Activated CD8-positive, alpha-beta memory T cell treated with anti-CD3 and anti-CD28 coated beads, Interleukin-2, amount 10 ng/mL, durations not matched to agents 7 days and 5 days (primary cell): Measurements from ENCODE around the gene TAGLN. TPM values are rescaled to one million over a fixed set of nuclear protein-coding genes. Genes with fewer than 3 reads are reported as not detected.
"Not testable (repeated sequence)": the region's sequence is repeated elsewhere in the genome, so short reads cannot be mapped to it uniquely, and the experiment has no call there.

Source experiments
- ATAC-seq: fragments of 150-1000 bp; cut with Tn5 transposase; one replicate; pipeline ENCODE4 v1.10.0; 2021; ENCODE audit warnings: moderate library complexity
- CTCF ChIA-PET: fragments of 350-600 bp; sonication (Branson Sonifier 250); formaldehyde crosslinking; loops from one replicate; lab custom pipeline; 2021; ENCODE audit warnings: antibody characterized with exemption; lab: Charles Lee
- DNase-seq: peaks from one replicate; pipeline ENCODE4 v3.0.0-alpha.2; 2020
- H3K27ac Mint-ChIP-seq: one replicate; pipeline ENCODE4 v1.8.0; 2021; ENCODE audit warnings: mild to moderate bottlenecking, mixed read lengths
- H3K27me3 Mint-ChIP-seq: one replicate; pipeline ENCODE4 v1.8.0; 2021; ENCODE audit warnings: mixed read lengths
- H3K36me3 Mint-ChIP-seq: one replicate; pipeline ENCODE4 v1.8.0; 2021; ENCODE audit warnings: mild to moderate bottlenecking, mixed read lengths
- H3K4me1 Mint-ChIP-seq: one replicate; pipeline ENCODE4 v1.8.0; 2021; ENCODE audit warnings: mixed read lengths
- H3K4me3 Mint-ChIP-seq: one replicate; pipeline ENCODE4 v1.8.0; 2021; ENCODE audit warnings: mild to moderate bottlenecking, moderate library complexity, mixed read lengths
- H3K9me3 Mint-ChIP-seq: one replicate; pipeline ENCODE4 v1.8.0; 2022; ENCODE audit warnings: low read depth, mixed read lengths
- total RNA-seq, 2 experiments: library from RNA; stranded (reverse); gene quantifications; one replicate each; pipeline ENCODE4 v1.2.3, GENCODE V29; 2021

The TAGLN gene
- total RNA-seq, 2 experiments from 2014 or later = 2.3 to 2.7 TPM

GRCh38 chr11:117183178-117183577 lies 16.0 kb upstream of the TAGLN start:
- ATAC-seq, H3K9me3 Mint-ChIP-seq, H3K27ac Mint-ChIP-seq: not testable (repeated sequence)

GRCh38 chr11:117183724-117184349 lies 15.3 kb upstream of the TAGLN start:
- CTCF ChIA-PET = interaction anchor here (0.8 kb wide), 1 partner anchor 39 kb away, joined by 3 read pairs; no protein-coding TSS in a partner anchor
- H3K4me1 Mint-ChIP-seq = peaks cover 21% of the 10 kb centered on the region
- no peaks in the 10 kb centered on the region for H3K36me3 Mint-ChIP-seq
- no peaks in the 10 kb centered on the region for H3K27me3 Mint-ChIP-seq
- no peaks in the 10 kb centered on the region for H3K9me3 Mint-ChIP-seq
- H3K27ac Mint-ChIP-seq = no peak overlapping the region
- peak; percentile 36 for DNase-seq
- no peak overlapping the region for H3K4me3 Mint-ChIP-seq
- no peak for ATAC-seq

More at GRCh38 chr11:117183178-117183577, 16.0 kb upstream of the TAGLN start:
- H3K4me1 Mint-ChIP-seq = peaks cover 24% of the 10 kb centered on the region
- H3K4me3 Mint-ChIP-seq, H3K27me3 Mint-ChIP-seq, H3K36me3 Mint-ChIP-seq: not testable (repeated sequence)
- CTCF ChIA-PET = interaction anchor here (1.9 kb wide), 1 partner anchor 8 kb away, joined by 5 read pairs; no protein-coding TSS in a partner anchor
- DNase-seq = peak; percentile 12

- peaks cover 4% of the 10 kb centered on the region for H3K4me1 Mint-ChIP-seq
- H3K36me3 Mint-ChIP-seq = no peaks in the 10 kb centered on the region
- CTCF ChIA-PET = interaction anchor here (0.7 kb wide), 1 partner anchor 80 kb away, joined by 3 read pairs; no protein-coding TSS in a partner anchor
- H3K27me3 Mint-ChIP-seq = no peaks in the 10 kb centered on the region
- no peak for DNase-seq
- H3K9me3 Mint-ChIP-seq = no peaks in the 10 kb centered on the region
- no peak for ATAC-seq
- no peak overlapping the region for H3K4me3 Mint-ChIP-seq
- H3K27ac Mint-ChIP-seq = no peak overlapping the region
Measured at GRCh38 chr11:117185736-117186430, 13.3 kb upstream of the TAGLN start.

GRCh38 chr11:117186431-117186761 lies 12.8 kb upstream of the TAGLN start:
- Mint-ChIP-seq H3K27ac (no peak overlapping the region), H3K4me3 (no peak overlapping the region), H3K9me3 (no peaks in the 10 kb centered on the region), H3K4me1 (no peaks in the 10 kb centered on the region), H3K27me3 (no peaks in the 10 kb centered on the region), H3K36me3 (no peaks in the 10 kb centered on the region)
- DNase-seq = no peak
- no peak for ATAC-seq
- CTCF ChIA-PET = no interaction called here

- CTCF ChIA-PET = no interaction called here
Measured at GRCh38 chr11:117187007-117187406, 12.2 kb upstream of the TAGLN start.

GRCh38 chr11:117187428-117187798 lies 11.8 kb upstream of the TAGLN start:
- H3K4me3 Mint-ChIP-seq = no peak overlapping the region
- no peak for DNase-seq
- no peak overlapping the region for H3K27ac Mint-ChIP-seq
- H3K4me1 Mint-ChIP-seq = no peaks in the 10 kb centered on the region
- ATAC-seq = no peak
- CTCF ChIA-PET = interaction anchor here (0.9 kb wide), 1 partner anchor 40 kb away, joined by 3 read pairs; no protein-coding TSS in a partner anchor
- H3K27me3 Mint-ChIP-seq = no peaks in the 10 kb centered on the region
- no peaks in the 10 kb centered on the region for H3K9me3 Mint-ChIP-seq
- H3K36me3 Mint-ChIP-seq = no peaks in the 10 kb centered on the region

More at GRCh38 chr11:117187007-117187406, 12.2 kb upstream of the TAGLN start:
- no peaks in the 10 kb centered on the region for H3K36me3 Mint-ChIP-seq
- H3K4me3 Mint-ChIP-seq = no peak overlapping the region
- no peak overlapping the region for H3K27ac Mint-ChIP-seq
- no peaks in the 10 kb centered on the region for H3K27me3 Mint-ChIP-seq
- H3K9me3 Mint-ChIP-seq = no peaks in the 10 kb centered on the region
- no peak for ATAC-seq
- DNase-seq = no peak
- H3K4me1 Mint-ChIP-seq = no peaks in the 10 kb centered on the region

GRCh38 chr11:117187799-117188481 lies 11.2 kb upstream of the TAGLN start:
- Mint-ChIP-seq H3K4me3 (no peak overlapping the region), H3K27me3 (no peaks in the 10 kb centered on the region), H3K27ac (no peak overlapping the region), H3K36me3 (no peaks in the 10 kb centered on the region), H3K9me3 (no peaks in the 10 kb centered on the region), H3K4me1 (no peaks in the 10 kb centered on the region)
- CTCF ChIA-PET = interaction anchor here (0.9 kb wide), 1 partner anchor 39 kb away, joined by 3 read pairs; no protein-coding TSS in a partner anchor
- DNase-seq (no peak), ATAC-seq (no peak)

- no peak for ATAC-seq
- CTCF ChIA-PET = interaction anchor here (0.9 kb wide), 1 partner anchor 38 kb away, joined by 3 read pairs; no protein-coding TSS in a partner anchor
- H3K27ac Mint-ChIP-seq = no peak overlapping the region
- DNase-seq = no peak
- no peak overlapping the region for H3K4me3 Mint-ChIP-seq
- no peaks in the 10 kb centered on the region for H3K27me3 Mint-ChIP-seq
- H3K36me3 Mint-ChIP-seq = no peaks in the 10 kb centered on the region
- H3K9me3 Mint-ChIP-seq = no peaks in the 10 kb centered on the region
- no peaks in the 10 kb centered on the region for H3K4me1 Mint-ChIP-seq
Measured at GRCh38 chr11:117188620-117189081, 10.5 kb upstream of the TAGLN start.

GRCh38 chr11:117189191-117189940 lies 9.8 kb upstream of the TAGLN start:
- H3K9me3 Mint-ChIP-seq = no peaks in the 10 kb centered on the region
- H3K36me3 Mint-ChIP-seq = no peaks in the 10 kb centered on the region
- H3K4me3 Mint-ChIP-seq = no peak overlapping the region
- no peak overlapping the region for H3K27ac Mint-ChIP-seq
- ATAC-seq = no peak
- no peaks in the 10 kb centered on the region for H3K27me3 Mint-ChIP-seq
- CTCF ChIA-PET = interaction anchor here (1.6 kb wide), 1 partner anchor 353 kb away, joined by 3 read pairs; no protein-coding TSS in a partner anchor
- DNase-seq = no peak
- no peaks in the 10 kb centered on the region for H3K4me1 Mint-ChIP-seq

GRCh38 chr11:117189941-117190544 lies 9.1 kb upstream of the TAGLN start:
- CTCF ChIA-PET = interaction anchor here (1.6 kb wide), 1 partner anchor 354 kb away, joined by 3 read pairs; no protein-coding TSS in a partner anchor

GRCh38 chr11:117191680-117192400 lies 7.3 kb upstream of the TAGLN start:
- H3K36me3 Mint-ChIP-seq = no peaks in the 10 kb centered on the region
- no peaks in the 10 kb centered on the region for H3K4me1 Mint-ChIP-seq
- no peak overlapping the region for H3K4me3 Mint-ChIP-seq
- DNase-seq (no peak), ATAC-seq (no peak)
- CTCF ChIA-PET = interaction anchor here (1.2 kb wide), 1 partner anchor 10 kb away, joined by 5 read pairs; no protein-coding TSS in a partner anchor
- H3K27ac Mint-ChIP-seq = no peak overlapping the region
- no peaks in the 10 kb centered on the region for H3K27me3 Mint-ChIP-seq
- no peaks in the 10 kb centered on the region for H3K9me3 Mint-ChIP-seq

More at GRCh38 chr11:117189941-117190544, 9.1 kb upstream of the TAGLN start:
- Mint-ChIP-seq H3K4me3 (no peak overlapping the region), H3K27ac (no peak overlapping the region), H3K9me3 (no peaks in the 10 kb centered on the region), H3K27me3 (no peaks in the 10 kb centered on the region), H3K36me3 (no peaks in the 10 kb centered on the region), H3K4me1 (no peaks in the 10 kb centered on the region)
- ATAC-seq (no peak), DNase-seq (no peak)

GRCh38 chr11:117192401-117192875 lies 6.7 kb upstream of the TAGLN start:
- no peaks in the 10 kb centered on the region for H3K27me3 Mint-ChIP-seq
- H3K9me3 Mint-ChIP-seq = no peaks in the 10 kb centered on the region
- DNase-seq = no peak
- no peak for ATAC-seq
- H3K27ac Mint-ChIP-seq = peak overlapping the region; percentile 27
- H3K4me1 Mint-ChIP-seq = no peaks in the 10 kb centered on the region
- CTCF ChIA-PET = no interaction called here
- H3K4me3 Mint-ChIP-seq = no peak overlapping the region
- no peaks in the 10 kb centered on the region for H3K36me3 Mint-ChIP-seq
